Lung (tissue), 12 donors: ENCODE results near the gene GPR39. TPM values are rescaled to one million over a fixed set of nuclear protein-coding genes. Genes with fewer than 3 reads are reported as not detected.

Source experiments
- ATAC-seq: fragments of 200-7000 bp; cut with Tn5 transposase; one replicate; pipeline ENCODE4 v1.9.1; 2020; ENCODE audit warnings: moderate number of reproducible peaks; ENCODE audit not compliant: insufficient read depth, low FRiP score
- DNase-seq, 3 donors: peaks; one replicate each; pipeline ENCODE4 v3.0.0-alpha.2; 2013 to 2017
- H3K27ac ChIP-seq, 2 donors: one replicate each; pipeline ENCODE4 v1.5.1; 2013; ENCODE audit warnings: mild to moderate bottlenecking in 2 of 2, moderate library complexity in 2 of 2, control low read depth in 1 of 2, inconsistent platforms in 1 of 2, low read depth in 1 of 2, low read length in 1 of 2
- H3K27me3 ChIP-seq, 3 donors: one replicate each; pipeline ENCODE4 v1.5.1; 2013; ENCODE audit warnings: low read length in 2 of 3; ENCODE audit not compliant: control insufficient read depth in 3 of 3, insufficient read depth in 3 of 3
- H3K36me3 ChIP-seq, 4 donors: one replicate each; pipeline ENCODE4 v1.5.1; 2013; ENCODE audit warnings: low read length in 4 of 4, mild to moderate bottlenecking in 1 of 4, moderate library complexity in 1 of 4; ENCODE audit not compliant: control insufficient read depth in 4 of 4, insufficient read depth in 4 of 4
- H3K4me1 ChIP-seq, 5 donors: one replicate each; pipeline ENCODE4 v1.5.1; 2013; ENCODE audit warnings: low read length in 5 of 5, mild to moderate bottlenecking in 2 of 5, moderate library complexity in 1 of 5; ENCODE audit not compliant: control insufficient read depth in 5 of 5, insufficient read depth in 5 of 5
- H3K4me3 ChIP-seq: one replicate; pipeline ENCODE4 v1.5.1; 2013; ENCODE audit warnings: mild to moderate bottlenecking, control low read depth, moderate library complexity
- H3K9ac ChIP-seq, 2 donors: one replicate each; pipeline ENCODE4 v1.5.1; 2013; ENCODE audit warnings: low read length in 2 of 2, control low read depth in 1 of 2; ENCODE audit not compliant: insufficient read depth in 1 of 2
- H3K9me3 ChIP-seq, 4 donors: one replicate each; pipeline ENCODE4 v1.5.1; 2013; ENCODE audit warnings: low read length in 3 of 4, mild to moderate bottlenecking in 1 of 4, moderate library complexity in 1 of 4; ENCODE audit not compliant: control insufficient read depth in 4 of 4, insufficient read depth in 3 of 4
- WGBS, 2 donors: extraction: QIAGEN DNeasy Blood & Tissue Kit; methylation state at CpG; one replicate each; pipeline ENCODE4 v1.1.7; 2013; 5-methylcytosine and 5-hydroxymethylcytosine counted together
- polyA plus RNA-seq, 2 donors: library from polyadenylated mRNA; stranded (reverse); fragments of 200-250 nt; gene quantifications; one replicate each; pipeline ENCODE4 v1.2.1, GENCODE V29; 2013
- total RNA-seq, 2 donors: library from RNA; depleted of rRNA in 1 of 2; stranded (reverse); fragments of >200 nt in 1 of 2; gene quantifications; one replicate each; pipeline ENCODE4 v1.2.1, GENCODE V29; 2014 to 2021
- TF ChIP-seq, protein P1 (sequence below): IDR thresholded peaks from 2 replicates; pipeline ENCODE4 v1.5.1; 2012; ENCODE audit warnings: mild to moderate bottlenecking; ENCODE audit errors: control extremely low read depth, extremely low read depth
- donor health status: control.
- donor health status: control.
- donor health status: Bipolar disorder and iron deficiency.
- donor health status: healthy.
- donor health status: DM: yes; HTN: yes; CAD: no.

The GPR39 gene
- total and polyA plus RNA-seq, 4 donors: 5.8 to 15.3 (median 11.1) TPM

DNA sequence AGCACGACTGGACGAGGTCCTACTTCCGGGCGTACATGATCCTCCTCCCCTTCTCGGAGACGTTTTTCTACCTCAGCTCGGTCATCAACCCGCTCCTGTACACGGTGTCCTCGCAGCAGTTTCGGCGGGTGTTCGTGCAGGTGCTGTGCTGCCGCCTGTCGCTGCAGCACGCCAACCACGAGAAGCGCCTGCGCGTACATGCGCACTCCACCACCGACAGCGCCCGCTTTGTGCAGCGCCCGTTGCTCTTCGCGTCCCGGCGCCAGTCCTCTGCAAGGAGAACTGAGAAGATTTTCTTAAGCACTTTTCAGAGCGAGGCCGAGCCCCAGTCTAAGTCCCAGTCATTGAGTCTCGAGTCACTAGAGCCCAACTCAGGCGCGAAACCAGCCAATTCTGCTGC is 228.6 kb downstream of the GPR39 start:
- H3K27ac ChIP-seq: no peak overlapping the region
- H3K4me3 ChIP-seq: no peak overlapping the region
- no peaks in the 10 kb centered on the region for H3K27me3 ChIP-seq
- DNase-seq: no peak
- TF ChIP-seq, protein P1, sequence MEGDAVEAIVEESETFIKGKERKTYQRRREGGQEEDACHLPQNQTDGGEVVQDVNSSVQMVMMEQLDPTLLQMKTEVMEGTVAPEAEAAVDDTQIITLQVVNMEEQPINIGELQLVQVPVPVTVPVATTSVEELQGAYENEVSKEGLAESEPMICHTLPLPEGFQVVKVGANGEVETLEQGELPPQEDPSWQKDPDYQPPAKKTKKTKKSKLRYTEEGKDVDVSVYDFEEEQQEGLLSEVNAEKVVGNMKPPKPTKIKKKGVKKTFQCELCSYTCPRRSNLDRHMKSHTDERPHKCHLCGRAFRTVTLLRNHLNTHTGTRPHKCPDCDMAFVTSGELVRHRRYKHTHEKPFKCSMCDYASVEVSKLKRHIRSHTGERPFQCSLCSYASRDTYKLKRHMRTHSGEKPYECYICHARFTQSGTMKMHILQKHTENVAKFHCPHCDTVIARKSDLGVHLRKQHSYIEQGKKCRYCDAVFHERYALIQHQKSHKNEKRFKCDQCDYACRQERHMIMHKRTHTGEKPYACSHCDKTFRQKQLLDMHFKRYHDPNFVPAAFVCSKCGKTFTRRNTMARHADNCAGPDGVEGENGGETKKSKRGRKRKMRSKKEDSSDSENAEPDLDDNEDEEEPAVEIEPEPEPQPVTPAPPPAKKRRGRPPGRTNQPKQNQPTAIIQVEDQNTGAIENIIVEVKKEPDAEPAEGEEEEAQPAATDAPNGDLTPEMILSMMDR: no peak
- H3K9ac ChIP-seq: no peak overlapping the region
- peaks cover 0 to 7% (median 0%) of the 10 kb centered on the region in 5 donors for H3K4me1 ChIP-seq
- H3K36me3 ChIP-seq: no peaks in the 10 kb centered on the region
- 74 to 85% methylated on average over 35 of the region's 35 CpGs for WGBS, 2 donors
- ATAC-seq: no peak
- H3K9me3 ChIP-seq: no peaks in the 10 kb centered on the region

DNA sequence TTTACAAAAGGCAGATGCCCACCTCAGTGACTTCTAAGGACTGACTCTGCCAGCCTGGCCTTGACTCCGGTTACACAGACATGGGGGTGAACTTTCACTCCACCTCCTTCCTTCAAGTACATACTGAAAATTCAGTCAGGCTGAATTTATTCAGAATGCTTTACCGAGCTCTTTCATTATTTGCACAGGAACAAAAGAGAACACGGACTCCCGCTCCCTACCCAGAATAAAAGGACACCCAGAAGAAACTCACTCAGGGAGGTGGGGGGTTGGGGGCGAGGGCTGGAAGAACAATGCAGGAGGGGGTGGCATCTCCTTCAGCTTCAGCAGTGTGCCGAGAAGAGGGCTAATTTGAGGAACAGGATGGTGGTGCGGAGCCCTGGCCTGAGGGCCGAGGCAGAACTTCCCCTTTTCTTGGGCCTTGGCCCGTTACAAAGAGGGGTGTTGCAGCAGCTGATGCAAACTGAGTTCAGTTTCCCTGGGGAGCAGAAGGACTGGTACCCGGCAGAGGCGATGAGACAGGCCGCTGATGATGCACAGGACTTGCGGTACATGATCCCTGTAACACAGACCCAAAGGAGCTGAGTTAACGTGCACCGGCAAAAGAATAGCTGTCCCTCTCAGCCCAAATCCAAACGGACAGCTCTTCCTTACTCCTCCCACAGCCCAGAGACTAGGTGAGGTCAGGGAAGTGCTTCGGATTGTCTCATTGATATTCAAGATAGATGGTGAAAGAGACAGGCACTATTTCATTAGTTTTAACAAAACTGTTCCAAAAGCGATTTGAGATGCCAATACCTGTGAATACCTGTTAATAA is 229.3 kb downstream of the GPR39 start:
- Histone ChIP-seq H3K4me1 (peaks cover 0 to 7% (median 0%) of the 10 kb centered on the region in 5 donors), H3K36me3 (no peaks in the 10 kb centered on the region), H3K27me3 (no peaks in the 10 kb centered on the region), H3K9me3 (no peaks in the 10 kb centered on the region), H3K4me3 (no peak overlapping the region), H3K9ac (peak overlapping the region in 1 of 2 donors; percentile 34), H3K27ac (no peak overlapping the region)
- ATAC-seq (no peak), DNase-seq (peak in 1 of 3 donors; percentile 4)
- WGBS, 2 donors: 62 to 75% methylated on average over 18 of the region's 18 CpGs
- TF ChIP-seq, protein P1: no peak

DNA sequence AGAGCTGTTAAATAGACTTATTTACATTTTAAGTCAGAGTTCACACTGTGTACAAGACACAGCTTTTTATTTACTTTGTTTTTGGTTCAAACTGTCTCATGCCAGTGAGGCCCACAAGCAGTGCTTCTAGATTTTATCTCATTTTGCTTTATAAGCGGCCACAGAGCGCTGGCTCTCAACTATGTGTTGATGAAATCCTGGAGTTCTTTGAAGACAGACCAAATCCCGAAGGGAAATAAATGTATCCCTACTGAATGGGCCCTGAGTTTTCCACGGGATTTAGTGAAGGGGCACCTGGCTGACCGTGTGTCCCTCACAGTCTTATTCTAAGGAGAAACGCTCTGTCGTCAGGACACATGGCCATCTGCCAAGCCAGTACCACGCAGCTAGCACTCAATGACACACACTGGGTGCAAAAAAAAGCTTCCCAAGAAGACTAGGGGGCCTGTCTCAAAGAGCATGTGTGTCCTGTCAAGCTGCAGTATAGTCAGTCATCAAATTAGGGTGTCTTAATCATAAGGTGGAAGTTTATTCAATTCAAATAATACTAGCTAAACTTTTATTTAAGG is 230.0 kb downstream of the GPR39 start:
- DNase-seq (peak in 2 of 3 donors; percentile 28 to 55), ATAC-seq (no peak)
- H3K27ac ChIP-seq: no peak overlapping the region
- H3K36me3 ChIP-seq: no peaks in the 10 kb centered on the region
- H3K4me1 ChIP-seq: peaks cover 0 to 7% (median 0%) of the 10 kb centered on the region in 5 donors
- H3K9me3 ChIP-seq: no peaks in the 10 kb centered on the region
- no peak overlapping the region for H3K4me3 ChIP-seq
- no peaks in the 10 kb centered on the region for H3K27me3 ChIP-seq
- WGBS, 2 donors: 78 to 79% methylated on average over 8 of the region's 8 CpGs
- TF ChIP-seq, protein P1: no peak
- peak overlapping the region in 1 of 2 donors; percentile 34 for H3K9ac ChIP-seq
